Astrocyte of the cerebellum (primary cell): ENCODE results near the gene FGFR3.
"Not testable (repeated sequence)": the region's sequence is repeated elsewhere in the genome, so short reads cannot be mapped to it uniquely, and the experiment has no call there.

Experiments
- DNase-seq: peaks from one replicate; pipeline ENCODE4 v3.0.0-alpha.2; 2011; ENCODE audit warnings: low read depth
- H3K4me3 ChIP-seq: 2 replicates; pipeline ENCODE4 v1.5.1; 2011; ENCODE audit warnings: mild to moderate bottlenecking, low read depth, low read length, moderate library complexity
- CTCF ChIP-seq: IDR thresholded peaks from 2 replicates; pipeline ENCODE4 v1.5.1; 2012; ENCODE audit warnings: low read length, low read depth, moderate library complexity, mild to moderate bottlenecking; ENCODE audit errors: missing control alignments
- in situ Hi-C: cut with HindIII; loops from 2 replicates; pipeline ENCODE4 v1.10.0; 2017; ENCODE audit warnings: low sequenced_read_pairs

The FGFR3 gene

GRCh38 chr4:1841201-1841886 lies 48.3 kb downstream of the FGFR3 start:
- DNase-seq: no peak
- in situ Hi-C loops: no loop called here
- TF ChIP-seq CTCF: no peak
- no peak overlapping the region for H3K4me3 ChIP-seq

- DNase-seq: no peak
- TF ChIP-seq CTCF: no peak
- no peak overlapping the region for H3K4me3 ChIP-seq
- in situ Hi-C loops: no loop called here
These were observed 48.8 kb downstream of the FGFR3 start for GRCh38 chr4:1841887-1842210.

- TF ChIP-seq CTCF: no peak
These were observed 49.3 kb downstream of the FGFR3 start for GRCh38 chr4:1842339-1842895.

GRCh38 chr4:1842993-1843448 lies 49.9 kb downstream of the FGFR3 start:
- in situ Hi-C loops: no loop called here
- no peak overlapping the region for H3K4me3 ChIP-seq
- TF ChIP-seq CTCF: no peak
- DNase-seq: peak; percentile 66

More at GRCh38 chr4:1842339-1842895, 49.3 kb downstream of the FGFR3 start:
- no peak for DNase-seq
- no peak overlapping the region for H3K4me3 ChIP-seq
- in situ Hi-C loops: no loop called here

- in situ Hi-C loops: no loop called here
- DNase-seq: no peak
- TF ChIP-seq CTCF: no peak
- H3K4me3 ChIP-seq: no peak overlapping the region
These were observed 50.8 kb downstream of the FGFR3 start for GRCh38 chr4:1843852-1844251.

- in situ Hi-C loops, H3K4me3 ChIP-seq, DNase-seq: not testable (repeated sequence)
These were observed 51.5 kb downstream of the FGFR3 start for GRCh38 chr4:1844618-1845017.

- in situ Hi-C loops: no loop called here
- TF ChIP-seq CTCF: no peak
- no peak for DNase-seq
- H3K4me3 ChIP-seq: no peak overlapping the region
These were observed 53.5 kb downstream of the FGFR3 start for GRCh38 chr4:1846580-1846979.
